GM10847 (cell line): ENCODE measurements around the gene ANKAR.
A peak's percentile ranks its signal among the peaks of the same experiment; 100 is the strongest.

Experiments used
- POLR2A ChIP-seq: IDR thresholded peaks from 2 replicates; pipeline ENCODE4 v1.6.1; 2011; ENCODE audit not compliant: insufficient read length; ENCODE audit errors: extremely low read depth

Gene ANKAR

GRCh38 chr2:189674374-189675112, at the start of gene ANKAR:
Gene ANKAR, plus strand, starts transcription at chr2:189674670. Its CDS starts 1,821 bp downstream, at chr2:189676491.
- TF ChIP-seq POLR2A, result peak; percentile 61

GRCh38 chr2:189625636-189626035, 48.8 kb upstream of the ANKAR start:
- TF ChIP-seq POLR2A, result no peak

GRCh38 chr2:189627789-189628188, 46.7 kb upstream of the ANKAR start:
- TF ChIP-seq POLR2A, result no peak

GRCh38 chr2:189628817-189629530, 45.5 kb upstream of the ANKAR start:
- no peak for TF ChIP-seq POLR2A

GRCh38 chr2:189629531-189630453, 44.7 kb upstream of the ANKAR start:
- TF ChIP-seq POLR2A, result no peak

- no peak for TF ChIP-seq POLR2A
Measured at GRCh38 chr2:189631849-189632248, 42.6 kb upstream of the ANKAR start.

GRCh38 chr2:189633392-189633811, 41.1 kb upstream of the ANKAR start:
- no peak for TF ChIP-seq POLR2A

- no peak for TF ChIP-seq POLR2A
Measured at GRCh38 chr2:189635353-189635752, 39.1 kb upstream of the ANKAR start.

GRCh38 chr2:189638301-189639006, 36.0 kb upstream of the ANKAR start:
- no peak for TF ChIP-seq POLR2A

GRCh38 chr2:189639007-189639609, 35.4 kb upstream of the ANKAR start:
- TF ChIP-seq POLR2A, result no peak

GRCh38 chr2:189641002-189641401, 33.5 kb upstream of the ANKAR start:
- TF ChIP-seq POLR2A, result no peak

GRCh38 chr2:189641590-189641989, 32.9 kb upstream of the ANKAR start:
- TF ChIP-seq POLR2A, result no peak

- TF ChIP-seq POLR2A, result no peak
Measured at GRCh38 chr2:189646521-189646920, 27.9 kb upstream of the ANKAR start.

- no peak for TF ChIP-seq POLR2A
Measured at GRCh38 chr2:189648846-189649509, 25.5 kb upstream of the ANKAR start.
